HG03108 (cell line): ENCODE results near the gene MED1.

Experiments used
- ATAC-seq: cut with Tn5 transposase; IDR thresholded peaks from one replicate; pipeline ENCODE4 v1.9.1; 2021; ENCODE audit warnings: moderate library complexity; ENCODE audit not compliant: unreplicated experiment

Gene MED1

DNA sequence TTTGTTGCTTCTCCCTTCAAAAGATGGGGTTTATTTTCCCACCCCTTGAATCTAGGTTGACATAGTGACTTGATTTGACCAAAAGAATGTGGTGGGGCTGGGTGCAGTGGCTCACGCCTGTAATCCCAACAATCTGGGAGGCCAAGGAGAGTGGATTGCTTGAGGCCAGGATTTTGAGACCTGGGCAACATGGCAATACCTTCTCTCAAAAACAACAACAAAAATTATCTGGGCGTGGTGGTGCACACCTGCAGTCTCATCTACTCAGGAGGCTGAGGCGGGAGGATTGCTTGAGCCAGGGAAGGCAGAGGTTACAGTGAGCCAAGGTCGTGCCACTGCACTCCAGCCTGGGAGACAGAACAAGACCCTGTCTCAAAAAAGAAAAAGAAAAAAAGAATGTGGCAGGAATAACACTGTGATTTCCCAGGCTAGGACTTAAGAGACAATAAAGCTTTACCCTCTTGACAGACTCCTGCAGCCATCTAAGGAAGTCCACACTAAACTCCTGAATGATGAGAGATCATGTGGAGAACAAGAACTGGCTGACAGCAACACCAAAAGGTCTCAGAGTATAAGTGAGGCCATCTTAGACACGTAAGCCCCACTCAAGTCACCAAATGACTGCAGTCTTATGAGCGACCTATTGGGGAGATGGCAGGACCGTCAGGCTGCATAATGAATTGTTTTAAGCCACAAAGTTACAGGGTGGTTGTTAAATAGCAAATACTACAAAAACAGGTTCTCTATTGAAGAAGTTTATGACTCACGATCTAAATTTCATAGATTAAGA lies 86.6 kb downstream of the MED1 start:
- ATAC-seq = no peak

DNA sequence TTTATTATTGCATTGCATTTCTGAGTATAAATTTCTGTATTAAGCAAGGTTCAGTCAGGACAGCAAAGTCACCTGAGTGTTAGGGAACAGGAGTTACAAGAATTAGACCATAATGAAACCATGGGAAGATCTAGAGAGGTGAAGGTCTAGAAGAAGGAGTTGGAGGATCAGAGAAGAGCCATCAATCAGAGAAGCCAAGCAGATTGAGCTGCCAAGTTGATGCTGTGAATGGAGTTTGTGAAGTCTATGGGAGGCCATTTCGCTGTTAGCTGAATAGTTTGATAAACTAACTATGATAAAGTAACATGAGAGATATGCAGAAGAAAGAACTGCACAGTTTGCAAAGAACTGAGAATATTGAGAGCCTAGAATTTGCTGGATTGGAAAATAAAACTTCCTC lies 90.0 kb downstream of the MED1 start:
- no peak for ATAC-seq

DNA sequence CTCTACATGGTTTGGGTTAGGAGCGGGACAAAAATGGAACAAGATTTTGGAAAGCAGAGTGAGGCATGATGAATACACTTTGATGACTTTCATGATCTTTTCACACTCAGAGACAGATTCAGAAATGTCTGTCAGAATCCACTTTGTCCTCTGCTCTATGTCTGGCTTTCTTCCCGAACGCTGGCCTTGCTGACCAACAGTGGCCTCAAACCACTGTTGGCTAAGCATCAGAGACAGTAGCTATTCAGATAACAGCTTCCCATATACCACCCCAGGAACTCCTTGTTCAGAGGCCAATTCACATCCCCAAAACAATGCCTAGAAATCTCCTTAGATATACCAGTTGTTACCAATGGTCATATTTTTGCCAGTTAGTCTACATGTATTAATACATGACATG lies 90.5 kb downstream of the MED1 start:
- ATAC-seq = no peak

DNA sequence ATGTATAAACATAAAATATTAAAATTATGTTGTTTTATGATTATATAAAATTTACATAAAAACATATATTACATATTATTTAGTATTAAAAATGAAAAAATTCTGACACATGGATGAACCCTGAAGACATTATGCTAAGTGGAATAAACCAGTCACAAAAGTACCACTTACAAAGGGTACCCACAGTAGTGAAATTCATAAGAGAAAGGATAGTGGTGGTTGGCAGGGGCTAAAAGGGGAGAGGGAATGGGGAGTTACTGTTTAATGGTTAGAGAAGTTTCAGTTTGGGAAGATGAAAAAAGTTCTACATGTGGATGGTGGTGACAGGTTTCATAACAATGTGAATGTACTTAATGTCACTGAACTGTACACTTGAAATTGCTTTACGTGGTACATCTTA lies 91.1 kb downstream of the MED1 start:
- ATAC-seq = no peak

DNA sequence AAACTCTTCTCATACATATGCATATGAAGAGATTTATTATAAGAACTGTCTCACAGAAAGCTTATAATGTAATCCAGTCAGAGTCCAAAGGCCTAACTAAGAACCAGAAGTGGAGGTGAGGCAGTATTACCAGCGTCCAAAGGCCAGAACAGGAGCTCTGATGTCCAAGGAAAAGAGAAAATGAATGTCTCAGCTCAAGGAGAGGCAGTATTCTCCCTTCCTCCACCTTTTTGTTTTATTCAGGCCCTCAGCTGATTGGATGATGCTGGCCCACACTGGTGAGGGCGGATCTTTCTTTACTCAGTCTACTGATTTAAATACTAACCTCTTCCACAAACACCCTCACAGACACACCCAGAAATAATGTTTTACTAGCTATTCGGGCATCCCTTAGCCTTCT lies 93.1 kb downstream of the MED1 start:
- no peak for ATAC-seq

DNA sequence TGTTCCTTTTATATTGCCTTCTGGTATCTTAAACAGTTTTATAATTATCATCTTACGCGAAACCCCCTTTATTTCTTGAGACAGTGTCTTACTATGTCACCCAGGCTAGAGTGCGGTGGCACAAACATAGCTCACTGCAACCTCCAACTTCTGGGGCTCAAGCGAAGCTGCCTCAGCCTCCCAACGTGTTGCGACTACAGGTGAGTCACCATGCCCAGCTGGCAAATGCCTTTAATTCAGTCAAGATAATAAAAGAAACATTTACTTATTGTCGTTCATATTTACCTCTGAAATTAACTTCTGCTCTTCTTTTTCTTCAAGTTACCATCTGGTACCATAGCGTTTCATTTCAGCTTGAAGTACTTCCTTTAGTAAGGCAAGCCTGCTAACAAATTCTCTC lies 93.6 kb downstream of the MED1 start:
- ATAC-seq = no peak
